ENCODE results near the gene RASGRP3.

Gene RASGRP3

DNA sequence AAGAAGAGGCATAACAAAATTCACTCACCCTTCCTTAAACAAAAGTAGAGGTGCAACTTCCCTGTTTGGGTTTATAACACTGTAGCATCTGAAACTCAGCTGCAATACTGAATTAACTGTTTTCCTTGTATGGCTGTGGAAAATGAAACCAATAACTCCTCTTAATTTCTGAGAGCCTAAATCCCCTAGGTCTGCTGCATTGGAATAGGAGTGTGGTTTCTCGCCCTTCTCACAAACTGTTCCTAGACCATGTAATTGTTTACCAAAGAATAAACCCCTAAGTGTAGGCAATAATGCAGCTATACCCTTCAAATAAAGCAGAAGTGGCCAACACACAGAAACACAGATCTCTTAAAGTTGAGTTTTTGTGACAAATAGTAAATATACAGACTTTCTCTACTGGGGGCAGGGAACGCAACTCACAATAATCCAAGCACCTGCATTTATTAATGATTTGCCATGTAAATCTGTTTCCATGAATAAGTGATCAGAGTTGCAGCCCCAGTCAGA lies 52.0 kb downstream of the RASGRP3 start:
- DNase-seq, result peak; percentile 8

DNA sequence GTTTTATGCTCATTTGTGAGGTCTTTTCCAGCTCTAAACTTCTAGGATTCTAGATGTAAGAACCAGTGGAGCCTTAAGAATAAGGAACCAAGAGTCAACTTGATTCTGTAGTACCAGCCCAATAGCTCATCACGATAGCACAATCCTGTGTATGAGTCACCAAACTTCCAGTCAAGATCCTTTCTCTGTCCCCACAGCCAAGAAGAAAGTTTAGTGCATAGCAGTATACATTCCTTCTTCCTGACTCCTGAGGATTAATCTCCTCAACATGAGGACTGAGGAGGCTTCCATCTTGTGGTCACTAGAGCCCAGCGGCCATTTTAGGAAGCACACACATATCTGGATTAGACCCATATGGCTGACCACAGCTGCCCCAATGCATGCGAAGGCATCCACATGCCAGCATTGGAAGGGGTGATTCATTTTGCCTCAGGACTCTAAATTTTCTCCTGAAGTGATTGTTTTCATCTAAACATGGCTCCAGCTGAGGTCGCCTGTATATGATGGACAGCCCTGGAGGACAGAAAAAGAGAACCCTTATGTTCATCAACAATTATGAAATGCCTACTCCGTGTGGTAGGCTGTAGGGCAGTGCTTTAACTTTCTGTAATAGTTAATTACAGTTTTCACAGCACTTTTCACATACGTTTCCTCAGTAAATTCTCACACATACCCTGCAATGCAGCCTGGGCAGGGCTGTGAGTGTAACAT lies 53.5 kb downstream of the RASGRP3 start:
- DNase-seq, result peak; percentile 68

DNA sequence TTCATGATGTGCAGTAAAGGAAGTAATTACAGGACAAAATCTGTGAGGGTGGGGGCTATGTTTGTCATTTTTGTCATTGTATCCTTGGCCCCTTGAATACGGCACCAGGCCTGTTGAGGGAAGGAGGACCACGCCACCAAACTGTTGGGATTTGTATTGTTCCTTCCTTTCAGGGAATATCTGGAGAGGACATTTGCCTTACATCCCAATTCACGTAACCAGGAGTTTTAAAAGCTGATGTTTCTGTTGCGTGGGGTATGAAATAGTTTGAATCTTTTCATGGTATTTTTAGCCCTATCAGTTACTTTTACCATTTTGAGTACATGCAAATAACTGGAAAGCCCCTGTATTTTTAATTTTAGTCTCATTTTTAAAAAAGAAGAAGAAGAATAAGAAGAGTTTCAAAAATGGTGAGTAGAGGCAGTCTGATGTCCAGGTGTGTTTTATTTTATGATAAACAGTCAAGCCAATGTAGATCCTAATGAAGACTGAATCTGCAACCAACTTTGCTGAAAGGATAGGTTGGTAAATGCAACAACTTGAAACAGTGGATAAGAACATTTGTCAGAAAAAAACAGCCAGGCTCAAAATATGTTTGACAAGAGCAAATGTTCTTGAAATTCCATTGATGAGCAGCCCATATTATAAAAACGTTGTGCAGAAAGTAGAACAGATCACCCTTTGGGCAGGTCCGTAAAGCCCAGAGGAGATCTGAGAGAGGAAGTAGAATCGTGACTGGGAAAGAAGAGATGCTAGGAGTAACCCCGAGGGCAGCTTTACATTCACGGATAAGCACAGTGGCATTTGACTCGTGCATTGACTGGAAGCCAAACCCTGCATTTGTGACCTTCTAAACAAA lies 54.5 kb downstream of the RASGRP3 start:
- DNase-seq, result no peak

DNA sequence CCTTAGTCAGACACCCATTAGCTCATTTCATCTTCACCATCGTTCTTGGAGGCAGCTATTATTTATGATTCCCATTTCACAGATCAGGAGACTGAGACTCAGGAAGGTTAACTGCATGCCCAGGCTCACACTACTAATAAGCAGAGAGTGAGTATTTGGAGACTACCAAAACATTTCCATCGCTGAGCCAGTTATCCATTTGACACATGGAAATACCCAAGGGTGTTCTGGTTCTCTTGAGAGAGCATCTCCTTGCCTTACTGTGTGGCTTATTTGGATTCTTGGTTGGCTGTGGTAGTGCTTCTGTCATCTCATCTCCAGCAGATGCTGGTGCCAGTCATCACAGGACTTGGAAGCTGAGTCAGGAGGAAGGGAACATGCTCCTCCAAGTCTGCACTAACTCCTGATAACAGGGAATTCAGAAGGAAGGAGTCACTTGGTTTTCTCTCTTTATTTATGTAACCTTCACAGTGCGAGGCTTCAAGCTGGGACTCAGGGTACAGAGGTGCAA lies 55.2 kb downstream of the RASGRP3 start:
- no peak for DNase-seq

DNA sequence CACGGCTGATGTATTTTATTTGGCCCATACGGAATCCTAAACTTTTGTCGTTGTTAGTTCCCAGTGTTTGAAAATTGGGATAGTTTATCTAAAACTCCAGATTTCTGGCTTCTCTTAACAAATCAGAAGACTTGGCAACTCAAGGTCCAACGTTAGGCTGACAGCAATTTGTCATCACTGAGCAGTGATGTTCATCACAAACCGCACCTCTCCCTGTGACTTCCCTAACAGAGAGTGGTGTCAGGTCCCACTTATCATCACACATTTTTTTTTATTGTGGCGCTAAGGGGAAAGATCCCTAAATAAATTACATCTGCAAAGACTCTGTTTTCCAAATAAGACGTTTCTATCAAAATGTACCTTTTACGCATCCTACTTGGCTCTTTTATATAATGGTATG lies 55.7 kb downstream of the RASGRP3 start:
- no peak for DNase-seq

DNA sequence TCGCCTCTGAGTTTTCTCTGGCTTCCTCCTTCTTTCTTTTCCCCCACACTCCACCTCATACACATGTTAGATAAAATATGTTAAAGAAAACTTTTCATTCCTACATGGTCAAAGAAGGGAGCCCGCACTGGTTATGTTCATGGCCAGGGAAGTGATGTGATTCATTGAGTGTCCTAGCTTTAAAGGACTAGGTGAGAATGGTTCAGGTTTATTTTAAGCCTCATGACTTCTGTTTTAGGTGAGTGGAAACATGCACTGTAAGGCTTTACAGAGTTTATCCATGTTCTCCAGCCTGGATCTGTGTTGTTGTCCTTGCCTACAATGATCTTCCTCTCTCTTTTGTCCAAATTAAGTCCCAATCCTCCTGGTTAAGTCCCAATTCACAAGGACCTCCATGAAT lies 56.5 kb downstream of the RASGRP3 start:
- no peak for DNase-seq

DNA sequence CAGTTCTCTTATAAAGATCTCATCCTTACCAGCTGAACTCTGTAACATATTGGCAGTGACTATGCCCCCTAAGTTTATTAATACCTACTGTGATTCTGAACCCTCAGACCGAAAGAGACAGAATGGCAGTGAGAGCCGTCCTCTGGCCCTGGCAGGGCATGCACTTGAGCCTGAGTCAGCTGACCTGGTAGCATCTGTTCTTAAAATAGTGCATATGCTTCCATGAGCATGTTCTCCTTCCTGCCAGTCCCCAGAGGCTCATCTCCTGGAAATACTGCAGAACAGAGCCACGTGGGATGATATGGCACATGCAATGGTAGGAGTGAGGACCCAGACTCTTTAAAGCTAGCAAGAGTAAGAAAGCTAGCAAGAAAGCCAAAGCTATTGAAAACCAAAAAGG lies 59.0 kb downstream of the RASGRP3 start:
- DNase-seq, result no peak

DNA sequence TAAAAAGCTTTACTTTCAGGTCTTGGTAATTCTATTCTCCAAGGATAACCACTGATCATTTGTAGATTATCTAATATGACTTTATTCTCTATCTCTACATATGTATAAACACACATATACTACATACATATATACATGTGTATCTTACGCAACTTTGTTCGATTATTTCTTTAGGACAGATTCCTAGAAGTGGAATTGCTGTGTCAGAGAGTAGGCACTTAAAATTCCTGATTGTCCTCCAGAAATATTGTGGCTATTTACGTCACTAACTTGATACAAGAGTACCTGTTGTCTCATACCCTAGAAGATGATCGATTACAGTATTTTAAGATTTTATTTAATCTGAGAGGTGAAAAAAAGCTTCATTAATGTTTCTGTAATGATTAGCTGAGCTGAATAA lies 64.8 kb downstream of the RASGRP3 start:
- no peak for DNase-seq

DNA sequence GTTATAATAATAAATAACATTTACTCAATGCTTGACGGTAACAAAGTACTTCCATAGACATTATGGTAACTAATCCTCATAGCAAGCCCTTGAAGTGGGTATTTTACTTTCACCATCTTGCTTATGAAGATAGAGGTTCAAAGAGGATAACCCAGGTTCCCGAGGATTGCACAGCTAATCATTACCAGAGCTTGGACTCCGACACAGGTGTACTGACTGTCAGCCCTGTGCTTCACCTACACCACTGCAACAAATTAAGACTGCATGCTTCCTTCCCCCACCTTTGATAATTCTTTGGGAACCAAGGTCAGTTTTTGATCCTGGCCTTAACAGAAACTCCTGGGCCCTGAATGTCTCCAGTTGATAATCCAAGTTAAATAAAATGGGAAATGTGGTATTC lies 73.8 kb downstream of the RASGRP3 start:
- no peak for DNase-seq

DNA sequence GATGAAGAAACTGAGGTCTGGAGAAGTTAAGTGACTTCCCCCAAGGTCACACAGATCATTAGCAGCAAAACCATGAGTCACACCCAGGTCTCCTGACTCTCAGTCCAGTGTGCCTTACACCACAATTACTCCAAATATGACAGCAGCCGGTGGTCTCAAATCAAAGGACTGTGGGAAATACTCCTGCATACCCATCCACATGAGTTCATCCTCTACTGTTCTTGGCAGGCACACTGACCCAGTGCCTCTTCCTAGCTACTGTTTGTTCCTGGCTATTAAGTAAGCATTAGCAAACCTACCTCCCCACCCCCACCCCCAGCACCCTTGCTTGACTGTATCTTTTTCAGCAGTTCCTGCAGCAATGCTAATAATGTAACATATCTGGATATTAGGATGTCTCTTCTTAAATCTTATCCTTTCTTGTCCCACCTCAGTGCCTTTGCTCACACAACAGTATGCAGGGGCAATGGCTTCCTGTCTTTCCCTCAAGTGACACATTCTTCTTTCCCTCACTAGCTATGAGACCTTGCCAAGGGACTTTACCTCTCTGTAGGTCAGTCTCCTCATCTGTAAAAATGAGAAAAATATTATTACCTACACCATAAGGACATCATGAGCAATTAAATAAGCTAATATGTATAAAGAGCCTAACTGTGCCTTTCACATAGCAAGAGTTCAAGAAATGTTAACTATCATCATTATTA lies 76.5 kb downstream of the RASGRP3 start:
- DNase-seq, result peak; percentile 82

DNA sequence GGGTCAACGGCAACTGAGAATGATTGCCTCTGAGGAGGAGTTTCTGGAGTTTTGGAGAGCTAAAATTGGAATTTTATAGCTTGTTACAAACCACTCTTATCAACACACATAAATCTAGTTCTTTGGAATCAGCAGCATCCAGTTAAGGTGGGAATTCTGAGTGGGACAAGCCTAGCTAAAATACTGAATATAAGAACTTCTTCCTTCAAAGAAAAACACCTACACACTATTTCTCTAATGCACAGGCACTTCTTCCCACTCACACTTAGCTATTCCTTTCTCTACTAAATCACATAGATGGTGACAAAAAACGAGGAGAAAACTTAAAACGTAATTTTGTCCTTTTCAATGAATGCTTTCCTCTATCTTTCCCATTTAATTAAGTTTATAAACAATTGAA lies 79.2 kb downstream of the RASGRP3 start:
- no peak for DNase-seq

DNA sequence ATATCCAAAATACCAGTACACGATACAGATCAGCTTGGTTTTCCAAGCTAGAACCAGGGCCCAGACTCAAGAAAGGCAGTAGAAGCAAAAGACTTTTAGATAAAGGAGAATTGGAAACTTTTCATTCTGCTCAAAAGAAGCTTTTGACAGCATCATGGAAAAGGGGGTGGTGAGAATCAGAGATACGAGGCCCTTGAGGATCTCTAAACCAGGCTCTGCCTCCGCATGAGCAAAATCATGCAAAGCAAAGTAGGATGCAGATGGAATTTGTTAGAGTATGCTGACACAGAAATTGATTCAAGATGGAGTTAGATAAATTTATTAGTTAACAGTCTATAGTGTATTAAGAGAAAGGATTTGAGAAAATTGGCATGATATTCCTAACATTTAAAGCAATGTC lies 82.9 kb downstream of the RASGRP3 start:
- no peak for DNase-seq

DNA sequence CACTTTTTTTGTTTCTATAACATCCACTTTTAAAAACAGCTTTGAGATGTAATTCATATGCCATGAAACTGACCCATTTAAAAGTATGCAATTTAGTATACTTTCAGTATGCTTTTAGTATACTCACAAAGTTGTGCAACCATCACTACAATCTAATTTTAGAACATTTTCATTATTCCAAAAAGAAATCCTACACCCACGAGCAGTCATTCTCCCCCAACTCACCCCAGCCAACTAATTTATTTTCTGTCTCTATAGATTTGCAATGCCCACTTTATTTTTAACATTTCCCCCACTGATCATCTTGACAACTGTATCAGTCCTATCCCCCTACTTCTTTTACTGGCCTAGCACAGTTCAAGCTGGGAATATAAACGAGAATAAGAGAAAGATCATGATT lies 83.6 kb downstream of the RASGRP3 start:
- no peak for DNase-seq

DNA sequence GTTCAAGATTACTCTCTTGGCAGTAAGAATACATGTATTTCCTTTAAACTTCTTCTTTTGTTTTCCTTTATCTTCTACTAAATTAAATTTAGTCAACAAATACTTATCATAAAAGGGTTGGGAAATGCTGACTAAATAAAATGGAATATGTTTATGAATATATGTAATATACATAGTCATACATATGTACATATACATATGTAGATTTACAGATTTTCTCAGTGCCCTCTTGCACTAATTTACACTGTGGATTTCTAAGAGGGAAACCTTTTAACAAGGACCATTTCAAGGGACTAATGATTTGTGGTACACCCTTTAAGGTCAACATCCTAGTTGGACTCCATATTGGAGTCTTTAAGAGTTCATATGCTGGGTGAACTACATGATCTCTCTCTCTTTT lies 85.4 kb downstream of the RASGRP3 start:
- DNase-seq, result no peak

DNA sequence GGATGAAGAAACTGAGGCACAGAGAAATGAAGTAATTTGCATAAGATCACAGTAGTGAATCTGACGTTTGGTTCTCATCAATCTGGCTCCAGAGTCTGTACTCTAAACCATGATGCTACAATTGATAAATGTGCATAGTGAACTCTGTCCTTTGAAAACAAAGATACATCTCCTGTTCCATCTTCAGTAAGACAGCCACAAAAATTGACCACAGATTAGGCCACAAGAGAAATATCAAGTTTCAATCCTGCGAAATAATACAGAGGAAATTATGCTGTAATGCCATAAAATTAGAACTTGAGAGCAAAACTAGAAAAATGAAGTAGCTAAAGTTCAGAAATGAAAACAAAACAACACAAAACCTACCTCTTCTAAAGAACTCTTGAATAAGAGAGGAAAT lies 94.2 kb downstream of the RASGRP3 start:
- DNase-seq, result no peak

DNA sequence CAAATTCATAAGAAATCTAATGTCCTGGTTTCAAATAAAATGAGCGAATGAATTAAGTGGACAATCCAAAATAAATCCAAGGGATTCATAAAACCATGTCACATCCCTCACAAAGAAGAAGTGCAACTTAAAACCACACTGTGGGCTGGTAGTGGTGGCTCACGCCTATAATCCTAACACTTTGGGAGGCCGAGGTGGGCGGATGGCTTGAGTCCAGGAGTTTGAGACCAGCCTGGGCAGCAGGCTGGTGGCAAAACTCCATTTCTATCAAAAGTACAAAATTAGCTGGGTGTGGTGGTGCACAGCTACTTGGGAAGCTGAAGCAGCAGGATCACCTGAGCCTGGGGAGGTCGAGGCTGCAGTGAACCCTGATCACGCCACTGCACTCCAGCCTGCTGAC lies 97.2 kb downstream of the RASGRP3 start:
- DNase-seq, result no peak

DNA sequence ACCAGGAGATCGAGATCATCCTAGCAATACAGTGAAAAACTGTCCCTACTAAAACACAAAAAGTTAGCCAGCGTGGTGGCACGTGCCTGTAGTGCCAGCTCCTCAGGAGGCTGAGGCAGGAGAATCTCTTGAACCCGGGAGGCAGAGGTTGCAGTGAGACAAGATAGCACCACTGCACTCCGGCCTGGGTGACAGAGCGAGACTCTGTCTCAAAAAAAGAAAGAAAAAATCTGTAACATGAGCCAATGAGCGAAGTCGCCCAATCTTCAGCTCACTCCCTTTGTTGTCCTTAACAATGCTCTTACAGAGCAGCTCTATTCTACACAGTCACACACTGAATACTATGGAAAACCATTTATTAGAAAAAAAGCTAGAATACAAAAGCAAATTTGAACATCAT lies 100.6 kb downstream of the RASGRP3 start:
- no peak for DNase-seq

DNA sequence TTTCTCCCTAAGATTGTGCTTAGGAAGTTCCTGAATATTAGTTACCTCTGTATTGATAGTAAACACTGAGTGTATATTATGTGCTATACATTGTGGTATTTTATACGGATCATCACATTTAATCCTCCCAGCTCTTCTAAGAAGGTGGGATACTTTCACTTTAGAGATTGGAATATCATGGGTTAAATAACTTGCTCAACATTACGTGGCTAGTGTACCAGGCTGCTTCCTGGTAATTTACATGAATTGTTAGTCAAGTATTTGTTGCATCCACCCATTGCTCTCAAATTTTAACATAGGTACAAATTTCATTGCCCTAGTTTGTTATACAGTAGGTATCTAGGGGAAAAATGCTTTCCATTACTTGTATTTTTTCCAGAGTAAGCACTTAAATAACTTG lies 101.2 kb downstream of the RASGRP3 start:
- DNase-seq, result no peak

DNA sequence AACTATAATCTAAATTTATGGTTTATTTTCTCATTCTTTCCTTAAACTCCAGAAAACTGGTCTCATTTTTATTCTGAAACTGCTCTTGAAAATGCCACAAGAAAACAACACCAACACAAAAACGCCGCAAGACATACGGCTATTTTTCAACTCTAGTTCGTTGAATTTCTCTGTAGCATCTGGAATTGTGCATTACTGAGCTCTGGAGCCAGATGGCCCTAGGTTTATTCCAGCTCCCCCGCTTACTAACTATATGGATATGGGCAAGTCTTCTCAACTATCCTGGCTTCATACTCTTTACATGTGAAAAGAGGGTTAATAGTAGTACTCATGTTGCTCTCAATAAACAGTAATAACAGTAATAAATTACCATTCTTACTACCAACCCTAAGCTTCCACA lies 102.8 kb downstream of the RASGRP3 start:
- DNase-seq, result no peak

DNA sequence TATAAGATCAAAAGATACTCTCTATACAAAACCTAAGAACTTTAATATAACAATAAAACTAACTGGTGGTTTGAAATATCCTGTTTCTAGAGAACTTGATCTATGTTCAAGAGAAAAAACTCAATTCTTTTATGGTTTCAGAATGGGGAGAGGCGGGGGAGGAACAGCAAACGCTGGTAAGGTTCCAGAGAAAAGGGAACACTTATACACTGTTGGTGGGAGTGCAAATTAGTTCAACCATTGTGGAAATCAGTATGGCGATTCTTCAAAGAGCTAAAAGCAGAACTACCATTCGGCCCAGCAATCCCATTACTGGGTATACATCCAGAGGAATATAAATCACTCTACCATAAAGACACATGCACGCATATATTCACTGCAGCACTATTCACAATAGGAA lies 105.4 kb downstream of the RASGRP3 start:
- DNase-seq, result peak; percentile 30

DNA sequence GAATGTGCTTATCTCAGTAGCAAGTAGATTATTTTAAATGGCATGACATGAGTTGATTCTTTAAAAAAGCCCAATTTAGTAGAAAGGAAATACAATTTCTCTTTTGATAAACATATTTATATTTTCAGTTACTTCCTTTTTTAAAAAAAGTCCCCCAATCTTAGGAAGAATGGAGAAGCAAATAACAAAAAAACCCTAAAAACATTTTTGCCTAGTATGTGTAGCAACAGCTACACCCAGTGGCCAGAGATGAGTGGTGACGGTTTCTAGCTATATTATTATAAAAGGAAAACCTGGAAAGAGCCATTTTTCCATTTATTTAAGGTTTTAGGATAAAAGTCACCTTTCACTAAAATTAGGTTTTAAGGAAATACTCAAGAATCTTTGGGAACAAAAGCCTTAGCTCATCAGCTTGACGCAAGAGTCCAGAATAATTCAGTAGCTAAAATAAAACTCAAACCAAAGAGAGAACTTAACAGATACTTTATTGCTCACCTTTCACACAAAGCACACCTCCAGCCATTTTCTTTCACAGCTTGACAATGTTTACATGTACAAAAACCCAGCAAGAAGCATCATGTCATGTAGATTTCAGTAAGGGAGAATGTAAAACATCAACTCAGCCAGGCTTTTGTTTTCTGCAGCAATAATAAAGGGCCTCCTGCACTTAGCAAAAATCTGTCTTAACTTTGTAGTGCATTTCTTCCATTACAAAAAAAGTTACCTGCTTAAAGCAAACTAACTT lies 106.9 kb downstream of the RASGRP3 start:
- peak; percentile 66 for DNase-seq

DNA sequence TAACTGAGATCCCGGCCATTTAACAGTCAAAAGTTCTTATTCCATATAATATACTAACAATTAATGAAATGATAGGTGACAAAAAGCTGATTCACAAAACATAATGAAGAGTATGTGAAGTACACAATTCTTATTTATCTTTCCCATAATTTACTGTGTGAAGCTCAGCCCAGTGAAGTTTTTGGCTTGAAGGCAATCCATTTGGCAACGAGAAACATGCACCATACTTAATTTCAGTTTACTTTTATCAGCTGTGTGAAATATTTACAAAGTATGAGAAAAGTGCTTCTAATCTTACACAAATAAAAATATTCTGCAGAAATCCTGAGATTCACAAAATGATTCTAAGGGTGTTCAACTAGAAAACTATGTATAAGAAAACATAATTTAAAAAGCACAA lies 110.3 kb downstream of the RASGRP3 start:
- no peak for DNase-seq

DNA sequence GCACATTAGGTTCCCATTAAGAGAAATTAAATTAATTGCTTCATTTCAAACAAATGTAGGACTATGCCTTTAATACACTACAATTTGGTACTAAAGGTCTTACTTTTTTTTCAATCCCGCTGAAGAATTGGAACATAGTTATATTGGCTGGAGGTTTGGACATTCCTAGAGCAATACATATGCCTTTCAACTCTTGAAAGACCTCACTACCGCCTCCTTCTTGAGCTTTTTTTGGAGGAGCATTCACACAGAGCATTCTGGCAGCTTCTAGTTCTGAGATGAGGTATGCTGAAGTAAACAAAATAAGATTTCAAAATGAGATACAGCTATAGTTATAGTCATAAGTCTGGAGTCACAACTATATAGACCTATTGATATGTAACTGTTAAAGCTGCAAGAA lies 111.8 kb downstream of the RASGRP3 start:
- DNase-seq, result no peak

Data from suppressor macrophage treated with lipopolysaccharide for 4 hours (primary cell).